Activated gamma-delta T cell treated with anti-CD3 and anti-CD28 coated beads, Interleukin-2, amount 50 U/mL, for 16 hours (primary cell): ENCODE results near the gene RGS3.

ENCODE experiments used
- DNase-seq: peaks from one replicate; pipeline ENCODE4 v3.0.0-alpha.2; 2020; ENCODE audit warnings: low read depth

RGS3 gene

DNA sequence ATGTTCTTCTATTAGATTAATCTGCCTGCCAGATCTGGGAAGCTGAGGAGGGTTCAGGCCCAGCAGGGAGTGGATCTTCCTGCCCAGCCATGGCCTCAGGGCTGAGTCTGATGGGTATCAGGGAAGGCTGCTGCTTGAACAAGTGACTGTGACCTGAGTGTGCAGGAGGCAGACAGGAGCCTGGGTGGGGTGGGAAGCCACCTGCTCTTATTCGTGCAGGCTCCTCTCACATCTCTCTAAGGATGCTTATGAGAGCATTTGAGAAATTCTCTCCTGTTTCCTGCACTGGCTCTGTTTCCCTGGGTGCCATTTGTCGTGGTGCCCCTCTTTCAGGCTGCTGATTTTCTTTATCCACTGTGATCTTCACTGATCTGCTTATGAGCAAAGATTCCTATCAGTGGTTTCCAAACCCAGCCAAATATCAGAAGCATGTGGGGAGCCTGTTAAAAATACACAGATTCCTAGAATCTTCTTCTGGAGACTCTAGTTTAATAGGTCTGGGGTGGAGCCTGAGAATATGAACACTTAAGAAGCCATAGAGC is 2.1 kb downstream of the RGS3 start:
- DNase-seq, result no peak

DNA sequence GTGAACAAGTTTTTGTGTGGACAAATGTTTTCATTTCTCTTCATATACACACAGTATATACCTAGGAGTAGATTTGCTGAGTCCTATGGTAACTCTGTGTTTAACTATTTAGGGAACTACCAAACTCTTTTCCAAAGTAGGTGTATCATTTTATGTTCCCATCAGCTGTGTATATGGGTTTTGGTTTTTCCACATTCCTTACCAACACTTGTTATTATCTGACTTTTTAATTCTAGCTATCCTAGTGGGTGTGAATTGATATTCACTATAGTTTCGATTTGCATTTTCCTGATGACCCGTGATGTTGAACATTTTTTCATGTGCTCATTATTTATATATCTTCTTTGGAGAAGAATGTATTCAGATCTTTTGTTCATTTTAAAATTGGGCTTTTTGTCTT is 3.7 kb downstream of the RGS3 start:
- DNase-seq, result no peak

DNA sequence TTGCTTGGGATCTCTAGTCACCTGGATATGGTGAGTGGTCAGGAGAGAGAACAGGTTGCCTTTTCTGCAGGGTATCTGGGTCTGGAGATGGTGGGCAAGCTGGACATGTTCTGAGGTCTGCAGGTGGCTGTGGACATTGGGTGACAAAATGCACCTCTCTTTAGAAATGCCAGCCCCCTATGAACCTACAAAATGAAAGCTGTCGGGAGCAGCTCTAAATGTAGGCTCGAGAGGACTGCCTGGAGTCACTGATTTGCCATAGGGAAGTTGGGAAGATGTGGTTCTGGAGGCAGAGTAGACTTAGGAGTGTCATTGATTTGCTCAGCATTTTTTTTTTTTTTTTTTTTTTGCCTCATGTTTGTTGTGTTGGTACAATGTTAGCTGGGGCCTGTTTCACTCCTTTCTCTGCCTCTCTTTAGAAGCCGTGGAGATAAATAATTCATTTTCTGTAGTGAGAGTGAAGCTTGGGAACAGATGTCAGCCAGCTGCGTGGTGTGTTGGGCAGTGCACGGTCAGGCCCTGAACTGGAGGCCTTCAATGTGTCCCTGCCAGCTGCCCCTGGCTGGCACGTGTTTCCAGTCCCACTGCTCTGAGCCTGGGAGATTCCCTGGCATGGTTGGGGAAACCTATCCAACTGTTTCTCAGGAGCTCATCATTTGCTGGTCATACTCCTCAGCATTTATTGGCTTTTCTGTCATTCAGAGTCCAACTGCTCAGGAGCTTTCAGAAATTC is 5.4 kb downstream of the RGS3 start:
- no peak for DNase-seq

DNA sequence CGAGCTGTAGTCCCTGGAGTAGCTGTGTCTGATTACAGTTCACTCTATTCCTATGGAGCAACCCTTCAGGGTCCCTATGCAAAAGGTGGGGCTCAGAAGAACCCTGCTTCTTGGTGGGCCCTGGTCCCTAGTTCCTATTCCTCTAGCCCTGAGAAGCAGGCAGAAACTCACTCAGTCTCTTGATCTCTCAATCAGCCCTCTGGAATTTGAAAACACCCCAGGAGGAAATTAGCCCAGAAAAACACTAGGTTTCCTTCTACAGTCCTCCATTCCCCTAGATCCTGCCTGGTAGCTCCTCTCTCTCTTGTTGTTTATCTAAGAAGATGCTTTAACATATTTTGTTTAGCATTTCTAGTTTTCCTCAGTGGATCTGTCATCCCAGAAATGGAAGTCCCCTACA is 7.6 kb downstream of the RGS3 start:
- no peak for DNase-seq

DNA sequence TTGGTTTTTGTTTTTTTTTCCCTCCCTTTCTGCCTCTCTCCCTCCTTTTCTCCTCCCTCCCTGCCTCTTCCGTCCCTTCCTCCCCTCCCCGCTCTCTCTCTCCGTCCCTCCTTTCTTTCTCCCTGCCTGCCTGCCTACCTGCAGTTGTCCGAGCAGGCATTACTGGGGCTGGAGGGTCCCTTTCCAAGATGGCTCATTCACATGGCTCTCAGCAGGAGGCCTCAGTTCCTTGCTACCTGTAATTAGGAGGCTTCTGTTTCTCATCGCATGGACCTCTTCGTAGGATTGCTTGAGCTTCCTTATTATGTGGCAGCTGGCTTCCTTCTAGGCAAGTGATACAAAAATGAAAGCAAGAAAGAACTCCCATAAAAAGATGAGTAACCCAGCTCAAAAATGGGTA is 8.0 kb downstream of the RGS3 start:
- DNase-seq, result no peak

DNA sequence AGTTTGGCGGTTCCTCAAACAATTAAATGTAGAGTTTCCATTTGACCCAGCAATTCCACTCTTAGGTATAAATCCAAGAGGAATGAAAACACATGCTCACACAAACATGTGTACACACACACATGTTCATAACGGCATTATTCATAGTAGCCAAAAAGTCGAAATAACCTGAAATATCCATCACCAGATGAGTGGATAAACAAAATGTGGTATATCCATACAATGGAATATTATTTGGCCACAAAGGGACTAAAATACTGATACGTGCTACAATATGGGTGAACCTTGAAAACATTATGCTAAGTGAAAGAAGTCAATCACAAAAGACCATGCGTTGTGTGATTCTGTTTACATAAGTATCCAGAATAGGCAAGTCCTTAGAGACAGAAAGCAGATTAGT is 8.7 kb downstream of the RGS3 start:
- DNase-seq, result no peak

DNA sequence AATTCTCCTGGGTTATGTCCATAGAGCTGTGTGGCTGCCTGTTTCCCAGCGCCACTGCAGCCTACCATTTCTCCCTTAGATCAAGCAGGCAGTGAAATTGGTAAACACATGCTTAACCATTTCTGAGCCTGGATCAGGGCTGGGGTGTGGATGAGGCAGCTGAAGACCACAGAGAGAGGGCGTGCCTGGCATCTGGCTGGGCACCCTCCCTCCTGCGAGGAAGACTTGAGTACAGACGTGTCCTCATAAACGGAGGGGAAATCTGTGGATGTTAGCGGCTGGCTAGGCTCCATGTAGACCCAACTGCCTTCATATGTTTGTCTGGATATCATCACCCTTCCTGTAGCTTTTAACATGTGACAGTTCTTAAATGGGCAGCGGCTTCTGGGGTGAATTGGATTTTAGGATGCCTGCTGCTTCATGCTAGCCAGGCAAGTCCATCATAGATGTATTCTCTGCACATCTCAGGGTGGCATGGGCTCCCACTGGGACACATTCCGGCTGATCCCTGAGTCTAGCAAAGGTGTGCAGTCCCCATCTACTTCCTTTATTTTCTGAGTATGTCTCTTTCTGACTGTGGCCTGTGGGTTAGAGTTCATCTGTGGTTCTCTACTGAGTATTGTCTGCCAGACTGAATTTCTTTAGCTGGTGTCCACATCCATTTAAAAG is 11.0 kb downstream of the RGS3 start:
- no peak for DNase-seq

DNA sequence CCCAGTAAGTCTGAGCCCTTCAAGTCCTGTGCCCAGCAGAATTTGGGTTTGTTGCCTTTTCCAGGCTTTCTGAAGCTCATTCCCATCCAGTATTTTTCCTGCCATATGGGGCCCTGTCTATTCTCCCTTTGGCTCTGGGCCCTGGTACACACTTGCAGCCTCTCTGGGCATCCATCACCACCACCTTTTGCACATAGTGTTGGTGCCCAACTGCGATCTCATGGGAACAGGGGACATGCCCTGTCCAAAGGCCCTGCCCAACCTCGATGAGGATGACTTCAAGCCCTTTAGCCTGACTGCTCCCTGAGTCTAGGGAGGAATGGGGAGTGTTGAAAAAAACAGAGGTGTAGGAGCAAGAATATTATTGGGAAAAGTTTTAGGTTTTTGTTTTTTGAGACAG is 11.5 kb downstream of the RGS3 start:
- DNase-seq, result no peak

DNA sequence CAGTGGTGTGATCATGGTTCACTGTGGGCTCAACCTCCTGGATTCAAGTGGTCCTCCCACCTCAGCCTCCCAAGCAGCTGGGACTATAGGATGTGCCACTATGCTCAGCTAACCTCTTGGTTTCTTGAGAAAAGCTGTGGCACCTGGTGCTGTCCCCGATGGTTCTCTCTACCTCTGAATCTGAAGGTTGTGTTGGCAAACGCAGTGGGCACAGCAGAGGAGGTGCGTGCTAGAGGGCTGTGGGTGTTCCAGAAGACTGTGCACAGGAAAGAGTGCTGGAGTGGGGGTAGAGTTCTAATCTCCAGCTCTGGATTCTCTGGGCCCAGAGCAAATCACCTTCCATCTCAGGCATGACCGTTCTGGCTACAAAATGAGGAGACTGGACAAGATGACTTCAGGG is 12.5 kb downstream of the RGS3 start:
- DNase-seq, result no peak

DNA sequence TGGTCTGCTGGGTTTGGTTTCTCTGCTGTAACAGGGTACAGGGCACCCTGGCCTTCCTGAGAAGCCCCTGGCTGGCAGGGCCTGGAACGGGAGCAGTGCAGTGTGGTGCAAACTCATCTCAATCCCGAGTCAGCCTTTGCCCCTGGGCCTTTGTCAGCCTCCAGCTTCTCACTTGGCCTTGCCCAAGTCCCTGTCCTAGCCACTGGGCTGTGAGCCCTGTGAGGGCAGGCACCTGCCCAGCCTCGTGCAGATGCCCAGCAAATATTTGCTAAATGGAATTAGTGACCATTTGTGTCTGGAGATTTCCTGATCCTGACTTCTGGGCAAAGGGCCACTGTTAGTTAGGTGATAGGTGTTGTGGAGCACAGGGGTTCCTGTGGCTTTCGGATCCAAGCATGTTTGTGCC is 13.0 kb downstream of the RGS3 start:
- DNase-seq, result no peak

DNA sequence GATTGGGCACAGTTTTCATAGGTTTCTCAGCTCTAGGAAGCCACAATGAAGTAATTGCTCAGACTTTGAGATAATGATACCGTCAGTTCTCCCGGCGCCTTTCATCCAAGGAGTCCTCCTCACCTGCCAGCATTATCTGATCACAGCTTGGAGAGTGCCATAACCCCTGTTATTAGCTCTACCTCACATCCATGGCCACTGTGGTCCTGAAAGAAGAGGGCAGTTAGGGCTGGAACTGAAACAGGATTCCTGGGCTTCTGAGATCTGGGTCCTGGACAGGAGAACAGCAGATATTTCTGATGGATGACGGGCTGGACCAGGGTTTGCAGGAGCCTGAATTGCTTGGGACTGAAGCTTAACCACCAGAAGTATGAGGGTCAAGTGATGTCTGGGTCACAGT is 13.5 kb downstream of the RGS3 start:
- no peak for DNase-seq

DNA sequence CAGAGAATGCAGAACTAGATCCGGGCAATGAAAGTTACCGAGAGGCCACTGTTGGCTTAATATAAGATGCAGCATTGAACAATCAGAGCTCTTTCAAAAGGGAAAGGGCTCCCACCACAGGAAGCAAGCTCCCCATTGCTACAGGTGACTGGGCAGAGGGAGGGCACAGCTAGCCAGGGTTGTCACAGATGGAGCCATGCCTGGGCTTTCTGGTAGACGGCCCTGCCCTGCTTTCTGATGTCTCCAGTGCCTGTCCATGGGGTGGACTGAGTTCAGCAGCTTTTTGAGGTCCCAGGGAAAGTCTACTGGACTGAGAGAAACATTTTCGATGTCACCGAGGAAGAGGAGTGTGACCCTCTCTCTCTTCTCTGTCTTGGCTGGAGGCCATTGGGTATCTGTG is 14.1 kb downstream of the RGS3 start:
- no peak for DNase-seq

DNA sequence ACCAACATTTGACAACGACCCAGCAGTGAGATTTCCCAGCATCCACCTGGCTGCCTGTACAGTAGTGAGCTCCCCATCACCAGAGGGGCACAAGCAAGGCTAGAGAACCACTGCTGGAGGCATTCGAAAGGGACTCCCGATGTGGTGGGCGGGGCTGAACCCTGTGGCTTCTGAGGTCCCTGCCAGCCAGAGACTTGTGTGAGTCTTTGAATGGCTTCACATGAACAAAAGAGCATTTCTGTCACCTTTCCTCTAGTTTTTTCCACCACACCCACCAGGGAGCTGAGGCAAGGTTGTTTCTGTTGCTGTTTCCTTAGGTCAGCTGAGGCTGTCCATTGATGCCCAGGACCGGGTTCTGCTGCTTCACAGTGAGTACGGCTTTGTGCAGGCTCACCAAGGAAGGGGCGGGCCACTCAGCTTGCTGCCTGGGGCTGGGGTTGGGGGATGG is 15.7 kb downstream of the RGS3 start:
- no peak for DNase-seq

DNA sequence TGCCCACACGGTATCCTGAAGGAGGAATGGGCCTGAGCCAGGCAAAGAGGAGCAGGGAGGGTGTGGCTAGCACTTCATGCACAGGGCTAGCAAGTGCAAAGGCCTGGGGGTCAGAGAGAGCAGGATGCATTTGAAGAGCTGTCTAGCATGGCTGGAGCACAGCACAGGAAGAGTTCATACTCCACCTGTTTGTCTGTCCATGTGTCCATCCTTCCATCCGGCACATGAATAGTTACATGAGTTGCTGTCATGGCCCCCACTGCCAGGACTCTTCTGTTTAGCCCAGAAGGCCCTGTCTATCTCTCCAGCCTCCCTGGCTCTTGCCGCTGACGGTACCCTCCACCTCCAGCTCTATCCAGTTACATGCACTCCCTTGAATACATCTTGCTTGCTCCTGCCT is 17.1 kb downstream of the RGS3 start:
- no peak for DNase-seq

DNA sequence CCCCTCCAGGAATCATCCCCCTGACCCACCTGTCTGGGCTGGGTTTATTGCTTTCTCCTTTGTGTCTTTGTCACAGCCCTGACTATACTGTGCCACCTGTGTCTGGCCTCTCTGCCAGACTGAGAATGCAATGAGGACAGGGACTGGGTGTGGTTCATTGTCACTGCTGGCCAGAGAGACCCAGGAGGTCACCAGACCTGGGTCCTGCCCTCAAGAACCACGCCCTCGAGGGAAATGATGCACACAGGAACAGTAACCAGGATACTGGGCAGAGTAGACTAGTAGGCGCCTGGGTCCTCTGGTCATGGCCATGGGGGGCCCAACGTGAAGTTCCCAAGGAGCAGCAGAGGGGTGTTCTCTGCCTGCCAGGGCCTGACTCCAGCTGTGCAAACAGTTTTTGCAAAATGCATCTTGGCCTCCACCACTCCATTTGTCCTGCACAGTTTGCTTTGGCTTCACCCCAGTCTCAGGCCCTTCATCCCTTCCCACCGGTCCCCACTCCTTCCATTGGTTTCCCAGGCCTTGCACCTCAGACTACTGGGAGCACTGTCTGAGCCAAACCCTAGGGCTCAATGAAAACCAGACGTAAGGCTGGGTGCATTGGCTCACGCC is 17.8 kb downstream of the RGS3 start:
- no peak for DNase-seq

DNA sequence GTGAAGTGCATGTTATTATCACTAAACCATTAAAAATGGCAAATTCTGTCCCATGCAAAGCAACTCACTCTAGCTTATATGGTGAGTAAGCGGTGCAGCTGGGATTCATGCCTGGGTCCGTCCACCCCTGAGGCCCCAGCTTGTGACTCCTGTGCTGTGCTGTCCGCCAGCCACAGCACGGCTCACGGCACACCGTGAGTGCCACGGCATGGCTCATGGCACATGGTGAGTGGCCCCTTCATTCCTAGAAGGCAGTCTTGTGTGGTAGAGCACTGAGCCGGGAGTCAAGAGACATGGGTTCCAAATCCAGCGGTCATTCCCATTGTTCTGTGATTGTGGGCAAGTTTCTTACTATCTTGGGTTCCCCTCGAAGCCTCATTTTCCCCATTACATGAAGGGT is 18.8 kb downstream of the RGS3 start:
- no peak for DNase-seq

DNA sequence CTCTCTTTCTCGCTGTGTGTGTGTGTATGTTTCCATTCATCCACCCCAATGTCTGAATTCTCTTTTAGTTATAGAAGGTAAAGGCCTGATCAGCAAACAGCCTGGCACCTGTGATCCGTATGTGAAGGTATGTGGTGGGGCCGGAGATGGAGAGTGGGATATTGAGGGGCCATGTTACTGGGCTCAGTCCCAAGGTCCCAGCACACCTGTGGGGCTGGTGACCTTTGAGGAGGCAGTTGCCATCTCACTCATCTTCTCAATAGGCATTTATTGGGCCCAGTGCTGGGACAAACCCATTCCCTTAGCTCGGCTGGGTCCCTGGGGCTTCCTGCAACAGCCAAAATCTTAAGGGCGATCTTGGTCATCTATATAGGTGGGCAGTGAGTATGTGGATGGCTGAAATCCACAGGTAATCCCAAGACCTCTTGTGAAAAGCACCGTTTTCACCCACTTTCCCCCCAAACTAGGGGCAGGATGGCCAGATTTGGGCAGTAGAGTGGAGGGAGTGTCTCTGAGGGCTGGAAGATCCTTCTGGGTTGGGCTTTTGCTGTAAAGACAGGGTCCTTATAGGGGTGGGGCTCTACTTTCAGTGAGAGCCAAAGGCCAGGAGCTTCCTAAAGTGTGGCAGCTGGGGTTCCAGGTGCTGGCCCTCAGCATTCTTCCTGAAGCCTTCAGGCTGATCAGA is 19.6 kb downstream of the RGS3 start:
- DNase-seq, result no peak

DNA sequence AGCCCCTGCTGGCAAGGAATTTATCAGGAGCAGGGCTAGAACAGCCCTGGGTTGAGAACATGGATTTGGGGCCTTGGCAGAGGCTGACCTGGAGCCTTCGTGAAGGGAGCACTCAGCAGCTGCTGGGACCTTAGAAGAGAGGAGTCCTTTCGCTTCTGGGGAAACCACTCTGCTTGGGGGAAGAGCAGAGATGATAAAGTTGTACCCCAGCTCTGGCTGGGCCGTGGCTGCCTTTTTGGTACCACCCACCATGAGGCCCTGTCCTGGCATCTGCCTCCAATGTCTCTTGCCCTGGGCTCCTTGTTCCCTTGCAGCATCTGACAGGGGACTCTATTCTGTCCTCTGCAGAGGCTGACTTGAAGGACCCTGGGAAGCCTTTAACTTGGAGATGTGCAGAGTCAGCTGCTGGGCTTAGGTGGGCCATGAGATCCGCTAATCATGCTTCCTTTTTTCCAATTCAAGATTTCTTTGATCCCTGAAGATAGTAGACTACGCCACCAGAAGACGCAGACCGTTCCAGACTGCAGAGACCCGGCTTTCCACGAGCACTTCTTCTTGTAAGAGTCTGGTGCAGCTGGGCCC is 20.2 kb downstream of the RGS3 start:
- no peak for DNase-seq

DNA sequence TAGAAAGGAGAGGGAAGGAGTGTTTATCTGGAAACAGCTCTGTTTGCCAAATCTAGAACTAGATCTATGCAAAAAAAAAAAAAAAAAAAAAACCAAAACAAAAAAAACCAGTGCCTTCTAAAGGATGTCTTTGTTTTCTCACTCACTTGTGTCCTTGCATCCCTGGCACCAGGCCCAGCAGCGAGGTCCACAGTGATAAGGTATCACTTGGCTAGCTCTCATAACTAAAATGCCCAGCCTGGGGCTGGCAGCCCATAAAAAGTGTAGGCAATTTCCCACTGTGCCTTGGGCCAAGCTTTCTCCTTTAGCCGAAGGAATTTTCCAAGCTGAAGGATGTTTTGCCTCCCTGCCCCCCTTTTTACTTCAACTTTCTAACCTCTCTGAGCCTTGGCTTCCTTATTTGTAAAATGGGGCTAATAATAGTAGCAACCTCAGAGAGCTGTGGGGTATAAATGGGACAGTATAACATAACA is 20.8 kb downstream of the RGS3 start:
- DNase-seq, result no peak

DNA sequence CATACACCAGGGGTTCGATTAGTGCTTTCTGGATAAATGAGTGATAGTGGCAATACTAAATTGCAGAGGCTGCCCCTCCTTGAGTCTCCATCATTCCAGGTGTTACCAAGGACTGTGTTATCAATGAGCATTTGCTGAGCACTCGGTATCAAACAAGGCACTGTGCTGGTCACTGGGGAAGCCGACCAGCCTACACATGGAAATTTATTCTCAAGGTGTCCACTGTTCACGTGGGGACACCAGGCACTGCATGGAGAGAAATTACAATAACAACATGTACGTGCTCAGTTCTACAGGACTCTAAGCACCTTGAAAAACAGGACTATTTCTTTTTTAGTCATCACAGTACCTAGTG is 22.2 kb downstream of the RGS3 start:
- DNase-seq, result no peak

DNA sequence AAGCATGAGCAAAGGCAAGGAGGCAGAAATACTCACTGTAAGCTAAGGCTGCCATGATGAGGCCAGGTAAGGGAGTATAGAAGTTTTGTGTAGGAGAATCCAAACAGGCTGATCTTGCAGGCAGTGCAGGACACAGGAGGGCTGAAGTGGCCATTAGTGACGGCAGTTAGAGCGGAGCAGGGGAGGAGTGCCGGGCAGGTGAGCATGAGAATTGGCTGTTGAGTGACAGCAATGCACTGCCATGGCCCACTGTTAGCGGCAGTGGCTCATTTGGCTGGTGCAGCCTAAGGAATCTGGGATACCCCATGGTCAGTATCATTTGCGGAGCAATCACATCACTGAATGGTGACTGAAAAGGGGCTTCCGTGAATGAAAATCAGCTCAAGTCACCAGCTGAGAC is 22.8 kb downstream of the RGS3 start:
- DNase-seq, result no peak

DNA sequence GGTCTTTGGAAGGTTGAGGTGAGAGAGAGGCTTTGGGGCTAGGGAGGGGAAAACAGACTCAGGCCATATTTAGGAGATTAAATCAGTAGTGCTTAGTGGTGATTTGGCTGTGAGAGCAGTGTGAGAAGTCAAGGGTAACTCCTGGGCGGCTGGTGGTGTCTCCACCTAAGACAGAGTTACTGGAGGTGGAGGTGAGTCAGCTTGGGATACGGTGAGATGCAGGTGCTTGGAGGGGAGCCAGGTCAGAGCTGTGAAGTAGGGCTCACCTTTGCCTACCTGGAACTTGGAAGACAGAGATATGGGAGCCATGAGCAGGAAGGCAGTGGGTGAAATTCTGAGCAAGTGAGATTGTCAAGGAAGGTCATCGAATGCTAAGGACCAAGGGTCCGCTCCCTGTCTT is 24.5 kb downstream of the RGS3 start:
- no peak for DNase-seq
